ENCODE data around the gene DIABLO.

- TF ChIP-seq CTCF (IDR thresholded peaks at IDR 0.05) (no peak), NRF1 (IDR thresholded peaks at IDR 0.05; ENCODE audit: low read depth, low read length) (no peak), RAD21 (IDR thresholded peaks at IDR 0.05; ENCODE audit: low read length) (no peak), TAF1 (IDR thresholded peaks at IDR 0.05; ENCODE audit: borderline replicate concordance, low read depth, low read length) (no peak), EP300 (IDR thresholded peaks at IDR 0.05; ENCODE audit: borderline replicate concordance in 1 of 2, low read depth in 1 of 2, low read length in 1 of 2) (no peak), MAX (IDR thresholded peaks at IDR 0.05; ENCODE audit: low read depth) (no peak), JUND (IDR thresholded peaks at IDR 0.05) (no peak), FOSL2 (IDR thresholded peaks at IDR 0.05; ENCODE audit: borderline replicate concordance, low read depth) (no peak), FOXM1 (IDR thresholded peaks at IDR 0.05; ENCODE audit: low read depth) (no peak), RXRA (IDR thresholded peaks at IDR 0.05; ENCODE audit: borderline replicate concordance, low read depth) (no peak), TEAD4 (IDR thresholded peaks at IDR 0.05; ENCODE audit: borderline replicate concordance, insufficient read depth) (no peak)
- TF ChIP-seq, protein P1, sequence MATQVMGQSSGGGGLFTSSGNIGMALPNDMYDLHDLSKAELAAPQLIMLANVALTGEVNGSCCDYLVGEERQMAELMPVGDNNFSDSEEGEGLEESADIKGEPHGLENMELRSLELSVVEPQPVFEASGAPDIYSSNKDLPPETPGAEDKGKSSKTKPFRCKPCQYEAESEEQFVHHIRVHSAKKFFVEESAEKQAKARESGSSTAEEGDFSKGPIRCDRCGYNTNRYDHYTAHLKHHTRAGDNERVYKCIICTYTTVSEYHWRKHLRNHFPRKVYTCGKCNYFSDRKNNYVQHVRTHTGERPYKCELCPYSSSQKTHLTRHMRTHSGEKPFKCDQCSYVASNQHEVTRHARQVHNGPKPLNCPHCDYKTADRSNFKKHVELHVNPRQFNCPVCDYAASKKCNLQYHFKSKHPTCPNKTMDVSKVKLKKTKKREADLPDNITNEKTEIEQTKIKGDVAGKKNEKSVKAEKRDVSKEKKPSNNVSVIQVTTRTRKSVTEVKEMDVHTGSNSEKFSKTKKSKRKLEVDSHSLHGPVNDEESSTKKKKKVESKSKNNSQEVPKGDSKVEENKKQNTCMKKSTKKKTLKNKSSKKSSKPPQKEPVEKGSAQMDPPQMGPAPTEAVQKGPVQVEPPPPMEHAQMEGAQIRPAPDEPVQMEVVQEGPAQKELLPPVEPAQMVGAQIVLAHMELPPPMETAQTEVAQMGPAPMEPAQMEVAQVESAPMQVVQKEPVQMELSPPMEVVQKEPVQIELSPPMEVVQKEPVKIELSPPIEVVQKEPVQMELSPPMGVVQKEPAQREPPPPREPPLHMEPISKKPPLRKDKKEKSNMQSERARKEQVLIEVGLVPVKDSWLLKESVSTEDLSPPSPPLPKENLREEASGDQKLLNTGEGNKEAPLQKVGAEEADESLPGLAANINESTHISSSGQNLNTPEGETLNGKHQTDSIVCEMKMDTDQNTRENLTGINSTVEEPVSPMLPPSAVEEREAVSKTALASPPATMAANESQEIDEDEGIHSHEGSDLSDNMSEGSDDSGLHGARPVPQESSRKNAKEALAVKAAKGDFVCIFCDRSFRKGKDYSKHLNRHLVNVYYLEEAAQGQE (IDR thresholded peaks at IDR 0.05; ENCODE audit: low read depth, low read length): no peak
- TF ChIP-seq, protein P2, sequence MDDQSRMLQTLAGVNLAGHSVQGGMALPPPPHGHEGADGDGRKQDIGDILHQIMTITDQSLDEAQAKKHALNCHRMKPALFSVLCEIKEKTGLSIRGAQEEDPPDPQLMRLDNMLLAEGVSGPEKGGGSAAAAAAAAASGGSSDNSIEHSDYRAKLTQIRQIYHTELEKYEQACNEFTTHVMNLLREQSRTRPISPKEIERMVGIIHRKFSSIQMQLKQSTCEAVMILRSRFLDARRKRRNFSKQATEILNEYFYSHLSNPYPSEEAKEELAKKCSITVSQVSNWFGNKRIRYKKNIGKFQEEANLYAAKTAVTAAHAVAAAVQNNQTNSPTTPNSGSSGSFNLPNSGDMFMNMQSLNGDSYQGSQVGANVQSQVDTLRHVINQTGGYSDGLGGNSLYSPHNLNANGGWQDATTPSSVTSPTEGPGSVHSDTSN (IDR thresholded peaks at IDR 0.05): no peak
Observed at GRCh38 chr12:122183588-122183940, 42.3 kb downstream of the DIABLO start.
